Frontal cortex (tissue), 4 donors: Measurements from ENCODE around the gene EOLA1. TPM values are rescaled to one million over a fixed set of nuclear protein-coding genes. Genes with fewer than 3 reads are reported as not detected.
"Not testable (repeated sequence)": the region's sequence is repeated elsewhere in the genome, so short reads cannot be mapped to it uniquely, and the experiment has no call there.

ENCODE experiments used
- DNase-seq, 2 donors: peaks; one replicate each; pipeline ENCODE4 v3.0.0; 2012; ENCODE audit warnings: low spot score in 2 of 2
- FAIRE-seq: peaks from 2 replicates; lab custom pipeline; 2012; peaks lifted over from hg19 to GRCh38; lab: Jason Lieb, UNC
- total RNA-seq: library from RNA; depleted of rRNA; stranded (reverse); fragments of >200 nt; gene quantifications from one replicate; pipeline ENCODE4 v1.2.3, GENCODE V29; 2014
- donor health status: control.
- donor health status: control.
- donor health status: control.

The EOLA1 gene
- total RNA-seq, 1 donor from 2014 or later = 15.1 TPM

- FAIRE-seq, DNase-seq: not testable (repeated sequence)
These were observed 32.6 kb downstream of the EOLA1 start for GRCh38 chrX:149573456-149573855.

- not testable (repeated sequence) for DNase-seq, FAIRE-seq
These were observed 44.8 kb downstream of the EOLA1 start for GRCh38 chrX:149585631-149586030.

- DNase-seq, FAIRE-seq: not testable (repeated sequence)
These were observed 46.5 kb downstream of the EOLA1 start, which contains the start of gene MAGEA9B for GRCh38 chrX:149587359-149587758. Gene MAGEA9B, minus strand, starts transcription at chrX:149587459. Its CDS starts 4,280 bp downstream, at chrX:149583179.

- DNase-seq, FAIRE-seq: not testable (repeated sequence)
These were observed 50.2 kb downstream of the EOLA1 start for GRCh38 chrX:149590993-149591392.

GRCh38 chrX:149595214-149595613 is 54.4 kb downstream of the EOLA1 start, which contains the start of gene HSFX2:
Gene HSFX2, minus strand, starts transcription at chrX:149595314. Its CDS starts 614 bp downstream, at chrX:149594700.
- not testable (repeated sequence) for FAIRE-seq, DNase-seq

- not testable (repeated sequence) for FAIRE-seq, DNase-seq
These were observed 55.1 kb downstream of the EOLA1 start for GRCh38 chrX:149595943-149596342.

Other genes with a start within 250 kb of the EOLA1 start
- 86.4 TPM for gene IDS, start 35.7 kb upstream of the EOLA1 start, total RNA-seq
- not detected for gene HSFX3, start 8.9 kb downstream of the EOLA1 start, total RNA-seq
- gene MAGEA9B, start 46.4 kb downstream of the EOLA1 start, total RNA-seq = not detected
- 1.2 TPM for gene HSFX2, start 54.3 kb downstream of the EOLA1 start, total RNA-seq
- 42.4 TPM for gene TMEM185A, start 90.8 kb downstream of the EOLA1 start, total RNA-seq
- gene MAGEA11, start 171.0 kb downstream of the EOLA1 start, total RNA-seq = not detected
- gene HSFX1, start 233.1 kb downstream of the EOLA1 start, total RNA-seq = 1.2 TPM
- not detected for gene MAGEA9, start 240.9 kb downstream of the EOLA1 start, total RNA-seq